Activated CD8-positive, alpha-beta memory T cell treated with anti-CD3 and anti-CD28 coated beads, Interleukin-2, amount 10 ng/mL, durations not matched to agents 7 days and 5 days (primary cell): ENCODE measurements around the gene STOX2. TPM values are rescaled to one million over a fixed set of nuclear protein-coding genes. Genes with fewer than 3 reads are reported as not detected.

Experiments used
- ATAC-seq: fragments of 150-1000 bp; cut with Tn5 transposase; one replicate; pipeline ENCODE4 v1.10.0; 2021; ENCODE audit warnings: moderate library complexity
- CTCF ChIA-PET: fragments of 350-600 bp; sonication (Branson Sonifier 250); formaldehyde crosslinking; loops from one replicate; lab custom pipeline; 2021; ENCODE audit warnings: antibody characterized with exemption; lab: Charles Lee
- DNase-seq: peaks from one replicate; pipeline ENCODE4 v3.0.0-alpha.2; 2020
- H3K27ac Mint-ChIP-seq: one replicate; pipeline ENCODE4 v1.8.0; 2021; ENCODE audit warnings: mild to moderate bottlenecking, mixed read lengths
- H3K27me3 Mint-ChIP-seq: one replicate; pipeline ENCODE4 v1.8.0; 2021; ENCODE audit warnings: mixed read lengths
- H3K36me3 Mint-ChIP-seq: one replicate; pipeline ENCODE4 v1.8.0; 2021; ENCODE audit warnings: mild to moderate bottlenecking, mixed read lengths
- H3K4me1 Mint-ChIP-seq: one replicate; pipeline ENCODE4 v1.8.0; 2021; ENCODE audit warnings: mixed read lengths
- H3K4me3 Mint-ChIP-seq: one replicate; pipeline ENCODE4 v1.8.0; 2021; ENCODE audit warnings: mild to moderate bottlenecking, moderate library complexity, mixed read lengths
- H3K9me3 Mint-ChIP-seq: one replicate; pipeline ENCODE4 v1.8.0; 2022; ENCODE audit warnings: low read depth, mixed read lengths
- total RNA-seq, 2 experiments: library from RNA; stranded (reverse); gene quantifications; one replicate each; pipeline ENCODE4 v1.2.3, GENCODE V29; 2021

Gene STOX2
- total RNA-seq, 2 experiments from 2014 or later, result not detected

GRCh38 chr4:184016759-184017668 is 111.9 kb downstream of the STOX2 start:
- H3K9me3 Mint-ChIP-seq, result no peaks in the 10 kb centered on the region
- peaks cover 22% of the 10 kb centered on the region for H3K27me3 Mint-ChIP-seq
- ATAC-seq (no peak), DNase-seq (no peak)
- CTCF ChIA-PET, result interaction anchor here (0.8 kb wide), 1 partner anchor 10 kb away, joined by 4 read pairs; no protein-coding TSS in a partner anchor
- no peaks in the 10 kb centered on the region for H3K36me3 Mint-ChIP-seq
- no peak overlapping the region for H3K4me3 Mint-ChIP-seq
- H3K4me1 Mint-ChIP-seq, result peaks cover 5% of the 10 kb centered on the region
- no peak overlapping the region for H3K27ac Mint-ChIP-seq

GRCh38 chr4:184019076-184019475 is 114.0 kb downstream of the STOX2 start:
- no peaks in the 10 kb centered on the region for H3K36me3 Mint-ChIP-seq
- CTCF ChIA-PET, result no interaction called here
- no peak overlapping the region for H3K4me3 Mint-ChIP-seq
- H3K27me3 Mint-ChIP-seq, result peaks cover 34% of the 10 kb centered on the region
- no peak for DNase-seq
- no peak overlapping the region for H3K27ac Mint-ChIP-seq
- no peak for ATAC-seq
- no peaks in the 10 kb centered on the region for H3K9me3 Mint-ChIP-seq
- H3K4me1 Mint-ChIP-seq, result no peaks in the 10 kb centered on the region

GRCh38 chr4:184019667-184020623 is 114.8 kb downstream of the STOX2 start:
- Mint-ChIP-seq H3K27me3 (peaks cover 35% of the 10 kb centered on the region), H3K27ac (no peak overlapping the region), H3K9me3 (no peaks in the 10 kb centered on the region), H3K4me1 (no peaks in the 10 kb centered on the region), H3K36me3 (no peaks in the 10 kb centered on the region), H3K4me3 (no peak overlapping the region)
- ATAC-seq (no peak), DNase-seq (no peak)
- CTCF ChIA-PET, result no interaction called here

GRCh38 chr4:184021389-184021788 is 116.3 kb downstream of the STOX2 start:
- Mint-ChIP-seq H3K27ac (no peak overlapping the region), H3K4me1 (no peaks in the 10 kb centered on the region), H3K4me3 (no peak overlapping the region), H3K36me3 (no peaks in the 10 kb centered on the region), H3K9me3 (no peaks in the 10 kb centered on the region), H3K27me3 (peaks cover 43% of the 10 kb centered on the region)
- DNase-seq (no peak), ATAC-seq (no peak)
- CTCF ChIA-PET, result no interaction called here

- H3K27me3 Mint-ChIP-seq, result peaks cover 51% of the 10 kb centered on the region
- no peak overlapping the region for H3K4me3 Mint-ChIP-seq
- no peak for ATAC-seq
- peaks cover 5% of the 10 kb centered on the region for H3K4me1 Mint-ChIP-seq
- CTCF ChIA-PET, result no interaction called here
- DNase-seq, result no peak
- no peaks in the 10 kb centered on the region for H3K36me3 Mint-ChIP-seq
- H3K9me3 Mint-ChIP-seq, result no peaks in the 10 kb centered on the region
- H3K27ac Mint-ChIP-seq, result no peak overlapping the region
Observed at GRCh38 chr4:184022679-184023383, 117.7 kb downstream of the STOX2 start.

GRCh38 chr4:184024637-184025036 is 119.5 kb downstream of the STOX2 start:
- Mint-ChIP-seq H3K27ac (no peak overlapping the region), H3K36me3 (no peaks in the 10 kb centered on the region), H3K9me3 (no peaks in the 10 kb centered on the region), H3K4me1 (peaks cover 21% of the 10 kb centered on the region), H3K4me3 (no peak overlapping the region), H3K27me3 (peaks cover 64% of the 10 kb centered on the region)
- DNase-seq (no peak), ATAC-seq (no peak)
- CTCF ChIA-PET, result no interaction called here

- DNase-seq (peak; percentile 43), ATAC-seq (peak; percentile 71)
- CTCF ChIA-PET, result interaction anchor here (0.8 to 1.0 kb wide), 2 partner anchors 137 to 139 kb away, joined by 3 to 4 read pairs; no protein-coding TSS in a partner anchor
- H3K36me3 Mint-ChIP-seq, result no peaks in the 10 kb centered on the region
- H3K4me1 Mint-ChIP-seq, result peaks cover 21% of the 10 kb centered on the region
- H3K9me3 Mint-ChIP-seq, result no peaks in the 10 kb centered on the region
- peaks cover 57% of the 10 kb centered on the region for H3K27me3 Mint-ChIP-seq
- peak overlapping the region; percentile 70 for H3K4me3 Mint-ChIP-seq
- H3K27ac Mint-ChIP-seq, result peak overlapping the region; percentile 2
Observed at GRCh38 chr4:184028561-184029374, 123.7 kb downstream of the STOX2 start.

- DNase-seq (no peak), ATAC-seq (no peak)
- Mint-ChIP-seq H3K9me3 (no peaks in the 10 kb centered on the region), H3K4me1 (peaks cover 21% of the 10 kb centered on the region), H3K27ac (no peak overlapping the region), H3K27me3 (peaks cover 52% of the 10 kb centered on the region), H3K36me3 (no peaks in the 10 kb centered on the region), H3K4me3 (no peak overlapping the region)
- CTCF ChIA-PET, result no interaction called here
Observed at GRCh38 chr4:184030036-184030435, 124.9 kb downstream of the STOX2 start.

- ATAC-seq, result no peak
- no peak for DNase-seq
- Mint-ChIP-seq H3K27ac (no peak overlapping the region), H3K4me1 (peaks cover 21% of the 10 kb centered on the region), H3K36me3 (no peaks in the 10 kb centered on the region), H3K4me3 (no peak overlapping the region), H3K9me3 (no peaks in the 10 kb centered on the region), H3K27me3 (peaks cover 50% of the 10 kb centered on the region)
- CTCF ChIA-PET, result no interaction called here
Observed at GRCh38 chr4:184030764-184031163, 125.7 kb downstream of the STOX2 start.

- Mint-ChIP-seq H3K4me3 (no peak overlapping the region), H3K27me3 (peaks cover 46% of the 10 kb centered on the region), H3K9me3 (no peaks in the 10 kb centered on the region), H3K27ac (no peak overlapping the region), H3K36me3 (no peaks in the 10 kb centered on the region), H3K4me1 (peaks cover 21% of the 10 kb centered on the region)
- DNase-seq (no peak), ATAC-seq (no peak)
- CTCF ChIA-PET, result no interaction called here
Observed at GRCh38 chr4:184032091-184032490, 127.0 kb downstream of the STOX2 start.

- no peak overlapping the region for H3K27ac Mint-ChIP-seq
- peaks cover 68% of the 10 kb centered on the region for H3K27me3 Mint-ChIP-seq
- peak overlapping the region; percentile 40 for H3K4me3 Mint-ChIP-seq
- CTCF ChIA-PET, result no interaction called here
- no peaks in the 10 kb centered on the region for H3K9me3 Mint-ChIP-seq
- ATAC-seq (peak; percentile 65), DNase-seq (peak; percentile 44)
- H3K4me1 Mint-ChIP-seq, result peaks cover 8% of the 10 kb centered on the region
- no peaks in the 10 kb centered on the region for H3K36me3 Mint-ChIP-seq
Observed at GRCh38 chr4:184039963-184040383, 134.9 kb downstream of the STOX2 start.

GRCh38 chr4:184041156-184041555 is 136.0 kb downstream of the STOX2 start:
- ATAC-seq (no peak), DNase-seq (no peak)
- Mint-ChIP-seq H3K4me3 (no peak overlapping the region), H3K36me3 (peaks cover under 1% of the 10 kb centered on the region), H3K27ac (no peak overlapping the region), H3K27me3 (peaks cover 67% of the 10 kb centered on the region), H3K9me3 (peaks cover 4% of the 10 kb centered on the region), H3K4me1 (peaks cover 8% of the 10 kb centered on the region)
- CTCF ChIA-PET, result no interaction called here
